Smooth muscle cell (in vitro differentiated cells): ENCODE measurements around the gene CSTPP1. TPM values are rescaled to one million over a fixed set of nuclear protein-coding genes. Genes with fewer than 3 reads are reported as not detected.

Experiments used
- DNase-seq: peaks from one replicate; lab custom pipeline; 2025; ENCODE audit not compliant: unreplicated experiment; lab: John Stamatoyannopoulos, UW
- H2AFZ ChIP-seq: fragments of 200-600 bp; sonication (generic); 2 replicates; pipeline ENCODE4 v1.6.0; 2016; ENCODE audit warnings: antibody characterized with exemption, low read depth, mild to moderate bottlenecking
- H3F3A ChIP-seq: fragments of 200-600 bp; sonication (generic); 2 replicates; pipeline ENCODE4 v1.6.0; 2017; ENCODE audit warnings: antibody characterized with exemption, low read depth
- H3K27ac ChIP-seq: fragments of 200-600 bp; sonication (generic); 2 replicates; pipeline ENCODE4 v1.5.1; 2016; ENCODE audit warnings: low read depth, mild to moderate bottlenecking
- H3K27me3 ChIP-seq: fragments of 200-600 bp; sonication (generic); 2 replicates; pipeline ENCODE4 v1.6.1; 2016; ENCODE audit warnings: low read depth, mild to moderate bottlenecking
- H3K36me3 ChIP-seq: fragments of 200-600 bp; sonication (generic); 2 replicates; pipeline ENCODE4 v1.5.1; 2016; ENCODE audit warnings: low read depth
- H3K4me1 ChIP-seq: fragments of 200-600 bp; sonication (generic); 2 replicates; pipeline ENCODE4 v1.5.1; 2016; ENCODE audit warnings: low read depth
- H3K4me2 ChIP-seq: fragments of 200-600 bp; sonication (generic); 2 replicates; pipeline ENCODE4 v1.6.0; 2016; ENCODE audit warnings: mild to moderate bottlenecking
- H3K4me3 ChIP-seq: fragments of 200-600 bp; sonication (generic); 2 replicates; pipeline ENCODE4 v1.5.1; 2016; ENCODE audit warnings: mild to moderate bottlenecking
- H3K79me2 ChIP-seq: fragments of 200-600 bp; sonication (generic); 2 replicates; pipeline ENCODE4 v1.6.0; 2016; ENCODE audit warnings: low read depth, mild to moderate bottlenecking
- H3K9ac ChIP-seq: fragments of 200-600 bp; sonication (generic); 2 replicates; pipeline ENCODE4 v1.6.0; 2016; ENCODE audit warnings: low read depth
- H3K9me3 ChIP-seq: fragments of 200-600 bp; sonication (generic); replicated peaks from 2 replicates; pipeline ENCODE4 v1.5.1; 2016; ENCODE audit warnings: low read depth
- H4K20me1 ChIP-seq: fragments of 200-600 bp; sonication (generic); 2 replicates; pipeline ENCODE4 v1.6.0; 2016; ENCODE audit warnings: low read depth
- CTCF ChIP-seq: fragments of 200-600 bp; sonication (generic); IDR thresholded peaks from 2 replicates; pipeline ENCODE4 v1.5.1; 2017; ENCODE audit warnings: borderline replicate concordance, mild to moderate bottlenecking, antibody characterized with exemption; ENCODE audit not compliant: insufficient read depth, poor library complexity, severe bottlenecking
- WGBS: methylation state at CpG from one replicate; pipeline ENCODE4 v1.1.7; 2016; ENCODE audit warnings: low lambda C conversion rate; 5-methylcytosine and 5-hydroxymethylcytosine counted together
- polyA plus RNA-seq: library from polyadenylated mRNA; unstranded; fragments of >200 nt; fragmentation: Nextera tagmentation; extraction: Ambion mirVana; gene quantifications from 2 replicates; pipeline ENCODE4 v1.2.1, GENCODE V29; 2016
- total RNA-seq: library from RNA; depleted of rRNA; stranded (reverse); fragments of >200 nt; gene quantifications from 2 replicates; pipeline ENCODE4 v1.2.3, GENCODE V29; 2014

The CSTPP1 gene
- total and polyA plus RNA-seq, 2 experiments from 2014 or later, result 37.4 to 44.8 TPM

- Histone ChIP-seq H2AFZ (no peak overlapping the region), H3K4me1 (no peaks in the 10 kb centered on the region), H3K9me3 (no peaks in the 10 kb centered on the region), H3F3A (peaks cover 4% of the 10 kb centered on the region), H3K79me2 (no peaks in the 10 kb centered on the region), H3K27ac (no peak overlapping the region), H3K4me3 (no peak overlapping the region), H3K27me3 (no peaks in the 10 kb centered on the region), H3K4me2 (no peak overlapping the region), H3K9ac (no peak overlapping the region), H3K36me3 (no peaks in the 10 kb centered on the region), H4K20me1 (peaks cover 12% of the 10 kb centered on the region)
- TF ChIP-seq CTCF, result no peak
- 79% methylated on average over 2 of the region's 2 CpGs for WGBS
- no peak for DNase-seq
These were observed 210.7 kb downstream of the CSTPP1 start for GRCh38 chr11:47147250-47147649.

GRCh38 chr11:47147681-47148080, 211.1 kb downstream of the CSTPP1 start:
- WGBS, result 90% methylated on average over 7 of the region's 7 CpGs
- Histone ChIP-seq H4K20me1 (peaks cover 16% of the 10 kb centered on the region), H3K27me3 (no peaks in the 10 kb centered on the region)

GRCh38 chr11:47148270-47148669, 211.7 kb downstream of the CSTPP1 start:
- DNase-seq, result no peak

More at GRCh38 chr11:47147681-47148080, 211.1 kb downstream of the CSTPP1 start:
- no peak overlapping the region for H3K9ac ChIP-seq
- H3K4me2 ChIP-seq, result no peak overlapping the region
- no peak overlapping the region for H2AFZ ChIP-seq
- no peaks in the 10 kb centered on the region for H3K9me3 ChIP-seq
- no peak overlapping the region for H3K4me3 ChIP-seq
- TF ChIP-seq CTCF, result no peak
- H3K27ac ChIP-seq, result no peak overlapping the region
- peaks cover 4% of the 10 kb centered on the region for H3F3A ChIP-seq
- no peaks in the 10 kb centered on the region for H3K36me3 ChIP-seq
- H3K79me2 ChIP-seq, result no peaks in the 10 kb centered on the region
- H3K4me1 ChIP-seq, result no peaks in the 10 kb centered on the region
- no peak for DNase-seq

More at GRCh38 chr11:47148270-47148669, 211.7 kb downstream of the CSTPP1 start:
- WGBS, result 97% methylated on average over 4 of the region's 4 CpGs
- no peaks in the 10 kb centered on the region for H3K79me2 ChIP-seq
- H3K36me3 ChIP-seq, result no peaks in the 10 kb centered on the region
- H3K4me3 ChIP-seq, result no peak overlapping the region
- H2AFZ ChIP-seq, result no peak overlapping the region
- no peak overlapping the region for H3K9ac ChIP-seq
- no peaks in the 10 kb centered on the region for H3K4me1 ChIP-seq
- TF ChIP-seq CTCF, result no peak
- no peaks in the 10 kb centered on the region for H3K27me3 ChIP-seq
- no peak overlapping the region for H3K27ac ChIP-seq
- no peak overlapping the region for H3K4me2 ChIP-seq
- H4K20me1 ChIP-seq, result peaks cover 16% of the 10 kb centered on the region
- H3F3A ChIP-seq, result no peaks in the 10 kb centered on the region
- H3K9me3 ChIP-seq, result no peaks in the 10 kb centered on the region
